Esophagus mucosa (tissue), 1 donor: Measurements from ENCODE around the gene RNF39. TPM values are rescaled to one million over a fixed set of nuclear protein-coding genes. Genes with fewer than 3 reads are reported as not detected.
"Not testable (repeated sequence)": the region's sequence is repeated elsewhere in the genome, so short reads cannot be mapped to it uniquely, and the experiment has no call there.

Experiments
- ATAC-seq: fragments of 200-7000 bp; cut with Tn5 transposase; one replicate; pipeline ENCODE4 v1.9.1; 2020
- total RNA-seq: library from RNA; stranded (reverse); gene quantifications from one replicate; pipeline ENCODE4 v1.2.4, GENCODE V29; 2023
- donor health status: DM: yes; HTN: yes; CAD: no.

The RNF39 gene, protein sequence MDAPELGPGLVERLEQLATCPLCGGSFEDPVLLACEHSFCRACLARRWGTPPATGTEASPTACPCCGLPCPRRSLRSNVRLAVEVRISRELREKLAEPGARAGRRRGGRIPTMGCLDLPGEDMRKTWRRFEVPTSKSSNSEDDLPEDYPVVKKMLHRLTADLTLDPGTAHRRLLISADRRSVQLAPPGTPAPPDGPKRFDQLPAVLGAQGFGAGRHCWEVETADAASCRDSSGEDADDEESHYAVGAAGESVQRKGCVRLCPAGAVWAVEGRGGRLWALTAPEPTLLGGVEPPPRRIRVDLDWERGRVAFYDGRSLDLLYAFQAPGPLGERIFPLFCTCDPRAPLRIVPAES
- 2.6 TPM for total RNA-seq

DNA sequence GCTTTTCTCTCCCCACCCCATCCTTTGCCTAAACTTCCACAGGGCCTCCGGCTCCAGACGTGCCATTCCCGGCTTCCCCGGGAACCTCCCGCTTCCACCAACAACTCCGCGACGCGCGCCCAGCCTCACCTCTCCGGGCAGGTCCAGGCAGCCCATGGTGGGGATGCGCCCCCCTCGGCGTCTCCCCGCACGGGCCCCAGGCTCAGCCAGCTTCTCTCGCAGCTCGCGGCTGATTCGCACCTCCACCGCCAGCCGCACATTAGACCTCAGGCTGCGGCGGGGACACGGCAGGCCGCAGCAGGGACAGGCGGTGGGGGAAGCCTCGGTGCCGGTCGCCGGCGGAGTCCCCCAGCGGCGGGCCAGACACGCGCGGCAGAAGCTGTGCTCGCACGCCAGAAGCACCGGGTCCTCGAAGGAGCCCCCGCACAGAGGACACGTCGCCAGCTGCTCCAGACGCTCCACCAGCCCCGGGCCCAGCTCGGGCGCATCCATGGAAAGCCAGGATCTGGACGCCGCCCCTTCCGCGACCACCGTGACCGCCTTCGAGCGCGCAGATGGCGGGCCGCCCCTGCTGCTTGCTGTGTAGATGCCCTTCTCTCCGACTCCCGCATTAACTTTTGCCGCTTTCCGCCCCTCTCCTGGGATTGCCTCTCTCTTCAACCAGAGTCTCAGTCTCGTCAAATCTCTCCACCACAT, at the start of gene RNF39:
TSS of gene RNF39 (minus strand) at position 676 of the 696 bp plus-strand sequence. CDS start at position 492, 184 bp downstream.
- peak; percentile 21 for ATAC-seq

DNA sequence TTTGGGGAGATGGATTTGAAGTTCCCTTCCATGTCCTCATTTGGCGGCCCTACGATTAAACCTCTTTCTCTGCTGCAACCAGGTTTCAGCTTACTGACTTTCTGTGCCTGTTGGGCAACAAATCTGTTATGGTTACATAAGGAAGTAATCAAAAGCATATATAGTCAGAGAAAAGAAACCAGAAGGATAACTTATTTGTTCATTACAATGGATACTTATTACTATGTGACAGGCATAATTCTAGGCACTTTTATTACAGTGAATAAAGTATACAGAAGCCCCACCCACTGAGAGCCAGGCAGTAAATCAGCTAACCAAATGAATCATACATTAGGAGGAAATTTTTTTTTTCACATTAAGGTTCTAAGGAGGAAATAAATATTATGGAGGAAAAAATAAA, 46.9 kb upstream of the RNF39 start:
- ATAC-seq, result peak; percentile 88

DNA sequence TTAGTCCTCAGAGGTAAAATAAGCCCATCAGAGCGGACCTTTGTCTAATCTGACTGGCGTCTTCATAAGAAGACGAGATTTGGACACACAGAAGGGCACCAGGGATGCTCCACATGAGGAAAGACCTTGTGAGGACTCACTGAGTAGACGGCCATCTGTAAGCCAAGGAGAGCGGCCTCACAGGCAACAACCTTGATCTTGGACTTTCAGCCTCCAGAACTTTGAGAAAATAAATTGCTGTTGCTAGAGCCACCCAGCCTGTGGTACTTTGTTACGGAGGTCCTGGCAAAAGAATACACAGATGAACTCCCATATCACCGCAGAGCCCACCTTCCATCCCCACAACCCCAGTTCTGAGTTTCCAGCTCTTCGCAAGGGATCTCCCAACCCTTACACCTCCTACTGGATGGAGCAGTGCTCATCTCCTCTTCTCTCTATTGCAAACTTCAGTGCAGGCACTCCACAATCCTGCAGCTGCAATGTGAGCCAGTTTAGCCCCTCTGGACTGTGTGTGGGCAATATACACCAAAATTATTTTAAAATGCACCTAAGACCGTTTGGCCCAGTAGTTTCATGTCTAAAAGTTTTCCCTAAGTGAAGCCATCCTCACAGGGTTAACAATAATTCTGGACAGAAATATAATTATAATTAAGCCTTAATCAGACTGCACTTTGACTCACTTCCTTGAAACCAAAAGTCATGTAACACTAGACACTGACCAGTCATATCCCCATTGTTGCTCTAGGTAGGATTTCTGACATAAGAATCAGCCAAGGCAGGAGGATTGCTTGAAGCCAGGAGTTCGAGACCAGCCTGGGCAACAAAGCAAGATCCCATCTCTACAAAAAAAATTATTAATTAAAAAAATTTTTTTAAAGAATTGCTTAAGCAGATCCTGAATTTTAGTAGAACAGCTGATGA, 46.1 kb upstream of the RNF39 start:
- ATAC-seq, result no peak

DNA sequence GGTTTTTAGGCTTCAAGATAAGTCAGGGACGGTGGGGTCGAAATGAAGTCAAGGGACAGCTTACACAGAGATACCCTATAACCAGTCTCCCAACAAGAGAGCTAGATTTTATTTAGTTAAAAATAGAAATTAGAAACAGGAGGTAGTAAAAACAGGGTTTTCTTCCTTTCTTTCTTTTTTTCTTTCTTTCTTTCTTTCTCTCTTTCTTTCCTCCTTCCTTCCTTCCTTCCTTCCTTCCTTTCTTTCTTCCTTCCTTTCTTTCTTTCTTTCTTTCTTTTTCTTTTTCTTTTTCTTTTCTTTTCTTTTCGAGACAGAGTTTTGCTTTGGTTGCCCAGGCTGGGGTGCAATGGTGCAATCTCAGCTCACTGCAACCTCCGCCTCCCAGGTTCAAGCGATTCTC, 43.1 kb upstream of the RNF39 start:
- not testable (repeated sequence) for ATAC-seq

DNA sequence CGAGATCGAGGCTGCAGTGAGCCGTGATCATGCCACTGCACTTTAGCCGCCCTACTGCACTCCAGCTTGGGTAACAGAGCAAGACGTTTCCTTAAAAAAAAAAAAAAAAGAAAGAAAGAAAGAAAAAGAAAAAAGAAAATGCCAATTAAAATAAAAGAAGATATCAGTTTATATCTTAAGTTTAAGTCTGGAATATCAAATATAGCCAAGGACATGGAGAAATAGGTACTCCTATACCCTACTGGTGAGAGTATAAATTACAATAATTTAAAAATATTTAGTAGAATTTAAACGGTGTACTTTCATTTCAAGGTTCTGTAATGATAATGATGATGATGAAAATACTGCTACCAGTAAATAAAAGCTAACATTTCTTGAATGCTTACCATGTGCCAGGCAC, 41.2 kb upstream of the RNF39 start:
- no peak for ATAC-seq

DNA sequence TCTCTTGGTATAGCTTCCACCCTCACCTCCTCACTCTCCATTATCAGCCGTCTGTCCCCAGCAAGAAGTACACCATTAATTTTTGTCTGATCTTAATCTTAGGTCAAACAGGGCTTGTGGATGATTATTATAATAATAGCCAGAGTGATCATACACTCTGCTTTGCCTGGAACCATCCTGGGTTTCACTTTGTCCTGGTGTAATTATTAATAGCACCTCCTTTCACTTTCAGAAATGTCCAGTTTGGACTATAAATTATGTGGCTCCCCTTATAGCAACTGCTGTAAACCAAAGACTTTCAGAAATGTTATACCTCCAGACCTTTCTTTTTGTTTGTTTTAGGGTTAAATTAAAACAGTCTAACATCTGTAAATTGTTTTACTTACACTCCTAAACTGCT, 38.3 kb upstream of the RNF39 start:
- no peak for ATAC-seq

DNA sequence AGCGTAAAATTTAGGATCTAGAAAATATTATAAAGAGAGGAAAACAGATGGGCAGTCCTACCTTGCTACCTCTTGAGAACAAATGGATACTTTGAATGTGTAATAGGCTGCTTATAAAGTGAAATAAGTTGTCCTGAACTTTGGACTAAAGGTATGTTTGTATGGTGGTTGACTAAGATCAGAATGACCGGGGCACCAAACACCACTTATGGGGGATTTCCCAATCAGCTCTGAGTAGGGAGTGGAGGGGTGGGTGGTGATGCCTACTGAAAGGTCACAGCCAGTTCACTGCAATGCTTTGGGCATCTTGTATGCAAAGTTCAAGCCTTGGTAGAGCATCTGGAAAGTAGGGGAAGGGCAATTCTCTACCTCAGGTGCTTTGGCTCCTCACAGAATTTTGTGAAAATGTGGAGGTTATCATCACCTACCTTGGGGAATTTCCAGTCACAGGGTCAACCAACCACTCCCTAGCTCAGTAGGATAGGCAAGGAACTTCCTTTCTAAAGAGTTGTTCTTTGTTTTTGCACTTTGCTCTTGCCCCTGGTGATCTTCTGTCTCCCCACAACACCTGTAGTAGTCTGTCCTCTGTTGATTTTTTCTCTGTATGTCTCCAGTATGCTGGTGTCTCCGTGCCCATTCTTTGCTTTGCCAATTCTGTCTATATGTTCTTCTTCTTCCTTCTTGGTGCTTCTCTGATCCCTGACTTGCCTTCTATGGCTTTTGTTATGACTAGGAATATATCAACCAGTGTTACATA, 37.6 kb upstream of the RNF39 start, which contains the start of gene TRIM31:
TSS of gene TRIM31 (minus strand) at position 88 of the 757 bp plus-strand sequence. CDS start 285 bp downstream, outside the sequence.
- no peak for ATAC-seq

DNA sequence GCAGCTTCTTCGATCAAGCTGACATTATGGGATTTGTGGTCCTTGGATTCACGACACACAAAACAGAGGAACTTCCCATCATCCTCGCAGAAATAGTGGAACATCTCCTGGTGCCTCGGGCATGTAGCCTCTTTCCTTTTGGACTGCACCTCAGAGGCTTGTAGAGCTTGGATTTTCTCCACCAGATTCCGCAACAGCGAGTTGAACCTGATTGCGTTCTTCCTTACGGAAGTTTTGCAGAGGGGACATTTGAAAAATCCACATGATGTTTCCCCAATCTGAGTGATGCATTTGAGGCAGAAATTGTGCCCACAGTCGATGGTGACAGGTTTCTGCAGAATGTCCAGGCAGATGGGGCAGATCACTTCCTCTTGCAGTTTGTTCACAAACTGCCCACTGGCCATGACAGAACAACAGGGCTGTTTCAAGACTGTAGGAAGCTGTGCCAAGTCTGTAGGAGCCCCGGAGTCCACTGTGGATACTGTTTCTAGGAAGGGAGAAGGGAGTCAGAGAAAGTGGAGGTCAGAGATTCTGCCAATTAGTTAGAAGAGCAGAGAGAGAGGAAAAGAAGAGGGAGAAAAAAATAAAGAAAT, 36.9 kb upstream of the RNF39 start:
- no peak for ATAC-seq

DNA sequence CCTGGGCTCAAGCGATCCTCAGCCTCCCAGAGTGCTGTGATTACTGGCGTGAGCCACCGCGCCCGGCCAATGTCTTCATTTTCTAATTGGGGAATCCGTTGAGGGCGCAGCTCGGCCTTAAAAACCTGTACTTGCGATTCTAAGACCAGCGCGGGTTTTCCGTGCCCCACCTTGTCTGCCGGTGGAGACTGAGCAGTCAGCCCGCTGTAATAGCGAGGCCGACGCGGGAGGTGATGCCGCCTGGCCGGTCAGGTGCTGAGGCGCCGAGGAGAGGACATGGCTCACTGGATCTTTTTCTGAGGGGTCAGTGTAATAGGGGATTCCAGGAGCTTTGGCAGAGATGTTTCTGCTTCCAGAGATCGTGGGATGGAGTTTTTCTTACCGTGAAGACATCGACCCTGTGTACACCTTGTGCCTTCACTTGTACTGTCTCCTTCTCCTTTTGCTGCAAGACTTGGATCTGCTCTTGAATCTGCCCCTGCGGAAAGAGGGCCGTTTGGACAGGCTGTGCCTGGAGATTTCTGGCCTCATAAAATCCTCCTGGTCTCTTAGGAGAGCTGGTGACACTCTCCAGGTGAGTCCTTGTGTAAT, 35.8 kb upstream of the RNF39 start:
- ATAC-seq, result no peak

DNA sequence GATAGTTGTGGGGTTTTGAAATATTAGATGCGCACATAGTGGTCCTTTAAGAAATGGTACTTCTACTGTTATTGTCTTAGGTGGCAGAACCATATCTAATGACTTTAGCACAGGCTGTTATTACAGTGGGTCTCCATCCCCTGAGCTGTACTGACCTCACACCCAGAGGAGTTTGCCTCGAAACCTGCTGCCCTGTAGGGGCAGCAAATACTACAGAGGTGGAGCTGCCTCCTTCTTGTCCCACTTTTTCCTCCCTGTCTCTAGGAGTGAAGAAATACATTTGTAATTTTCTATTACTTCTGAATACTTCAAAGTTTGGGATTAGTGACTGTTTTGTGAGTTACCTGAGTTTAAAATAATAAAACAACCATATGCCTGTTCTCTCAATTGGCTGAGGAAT, 29.1 kb upstream of the RNF39 start:
- ATAC-seq, result no peak

DNA sequence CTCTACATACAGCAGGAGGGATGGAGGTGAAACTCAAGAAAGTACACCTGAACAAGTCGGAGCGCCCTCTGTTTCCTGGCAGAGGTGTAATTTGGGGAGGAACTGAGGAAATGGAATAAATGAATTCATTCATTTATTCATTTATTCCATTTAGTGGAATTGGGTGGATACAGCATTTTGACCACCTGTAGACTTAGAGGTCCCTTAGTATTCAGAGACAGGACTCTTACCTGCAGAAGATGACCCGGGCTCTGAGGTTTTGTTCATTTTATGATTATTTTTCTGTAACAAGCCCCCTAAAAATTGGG, 28.3 kb upstream of the RNF39 start:
- no peak for ATAC-seq

DNA sequence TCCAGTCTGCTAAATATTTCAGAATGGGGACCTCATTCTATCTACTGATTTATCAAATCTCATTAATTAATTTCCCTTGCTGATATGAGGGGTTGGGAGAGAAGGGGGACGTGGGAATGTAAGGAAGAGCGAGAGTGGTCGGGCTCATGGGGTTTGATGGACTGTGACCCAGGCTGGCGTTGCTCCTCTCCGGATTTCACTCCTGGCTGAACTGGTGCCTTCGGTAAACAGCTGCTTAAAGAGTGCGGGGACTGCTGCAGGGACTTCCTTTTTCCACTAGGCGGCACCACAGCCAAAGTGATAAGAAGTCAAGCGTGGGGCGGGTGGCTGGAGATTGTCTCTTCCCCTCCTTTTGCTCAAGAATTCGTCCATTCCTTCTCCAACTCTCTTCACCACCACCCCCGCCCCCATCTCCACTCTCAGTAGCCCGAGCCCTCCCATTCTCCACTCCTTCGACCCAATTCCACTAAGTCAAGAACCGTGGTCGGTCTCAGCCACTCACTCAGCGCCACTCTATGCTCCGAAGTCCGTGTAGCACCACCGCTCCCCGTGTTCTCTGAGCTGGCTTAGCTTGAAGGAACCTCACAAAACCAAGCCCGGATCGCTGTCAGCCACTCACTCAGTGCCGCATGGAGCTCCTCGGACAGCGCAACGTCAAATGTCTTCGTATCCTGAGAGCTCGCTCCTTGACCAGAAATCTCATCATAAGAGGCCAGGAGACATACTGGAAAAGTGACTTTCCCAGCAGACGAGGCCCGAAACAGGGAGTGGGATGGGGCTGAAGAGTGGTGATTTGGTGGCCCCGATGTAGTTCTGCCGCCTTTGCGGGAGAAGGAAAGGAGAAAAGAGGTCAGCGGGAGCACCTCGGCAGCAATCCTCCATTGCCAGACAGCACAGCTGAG, 27.7 kb upstream of the RNF39 start:
- ATAC-seq, result peak; percentile 72

DNA sequence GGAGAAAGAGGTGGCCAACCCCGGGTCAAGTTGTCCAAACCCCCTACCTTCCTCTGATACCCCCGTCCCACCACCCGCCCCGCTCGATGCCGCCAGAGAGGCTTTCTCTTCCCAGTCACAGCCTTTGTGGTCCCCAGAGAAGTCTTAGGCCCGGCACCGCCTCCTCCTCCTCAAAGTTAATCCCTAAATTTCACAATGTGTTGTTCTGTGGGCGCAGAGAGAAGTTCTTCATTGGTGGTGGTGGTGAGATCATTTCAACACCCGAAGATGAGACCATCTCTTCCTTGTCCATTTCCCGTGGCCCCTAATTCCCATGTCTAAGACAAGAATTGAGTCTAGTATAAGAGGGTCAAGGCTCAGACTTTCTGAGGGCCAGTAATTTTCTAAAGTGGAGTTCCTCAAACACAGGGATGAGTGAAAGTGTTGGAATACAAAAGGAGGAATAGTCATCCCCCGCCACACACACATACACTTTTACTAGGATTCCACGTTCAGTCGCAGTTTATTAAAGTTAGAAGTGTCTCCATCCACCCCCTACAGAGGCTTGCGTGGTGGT, 26.9 kb upstream of the RNF39 start:
- peak; percentile 42 for ATAC-seq

DNA sequence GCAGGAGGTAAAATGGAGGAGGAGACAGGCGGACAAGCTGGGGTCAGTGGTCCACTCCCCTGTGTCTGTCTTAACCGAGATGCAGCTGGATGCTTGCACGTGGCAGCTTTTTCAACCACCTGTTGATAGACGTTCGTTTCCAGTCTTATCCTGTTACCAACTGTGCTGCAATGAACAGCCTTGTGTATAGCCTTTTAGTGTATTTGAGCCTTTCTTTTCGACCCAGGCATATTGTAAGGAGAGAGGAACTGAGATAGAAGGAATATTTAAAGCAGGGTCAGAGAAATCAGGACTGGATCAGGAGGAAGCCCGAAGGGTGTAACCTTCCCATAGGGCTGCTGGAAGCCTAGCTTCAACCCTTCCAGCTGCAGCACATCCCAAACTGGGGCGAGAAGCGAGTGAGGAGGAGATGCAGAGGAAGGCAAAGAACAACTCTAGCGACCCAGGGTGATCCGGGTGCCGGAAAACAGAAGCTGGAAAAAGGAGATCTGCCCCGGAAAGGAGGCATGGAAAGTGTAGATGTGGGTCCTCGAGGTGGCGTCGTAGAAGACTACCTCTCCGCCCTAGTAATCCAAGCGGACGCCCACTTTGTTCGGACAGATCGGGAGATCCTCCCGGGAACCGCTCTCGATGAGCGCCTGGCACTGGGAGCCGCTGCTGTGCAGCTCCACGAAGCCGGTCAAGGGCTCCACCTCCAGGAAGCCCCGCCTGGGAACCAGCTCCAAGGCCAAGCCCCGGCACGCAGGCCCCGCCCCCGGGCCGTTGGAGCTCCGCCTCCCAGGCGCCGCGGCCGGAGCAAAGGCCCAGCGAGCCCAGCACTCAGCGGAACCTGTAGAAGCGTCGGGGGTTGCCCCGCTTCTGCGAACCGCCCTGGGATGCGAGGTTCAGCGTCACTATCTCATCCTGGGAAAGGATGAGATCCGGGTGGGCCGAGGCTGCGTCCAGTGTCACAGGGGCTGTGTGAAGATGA, 26.2 kb upstream of the RNF39 start:
- ATAC-seq, result peak; percentile 87

DNA sequence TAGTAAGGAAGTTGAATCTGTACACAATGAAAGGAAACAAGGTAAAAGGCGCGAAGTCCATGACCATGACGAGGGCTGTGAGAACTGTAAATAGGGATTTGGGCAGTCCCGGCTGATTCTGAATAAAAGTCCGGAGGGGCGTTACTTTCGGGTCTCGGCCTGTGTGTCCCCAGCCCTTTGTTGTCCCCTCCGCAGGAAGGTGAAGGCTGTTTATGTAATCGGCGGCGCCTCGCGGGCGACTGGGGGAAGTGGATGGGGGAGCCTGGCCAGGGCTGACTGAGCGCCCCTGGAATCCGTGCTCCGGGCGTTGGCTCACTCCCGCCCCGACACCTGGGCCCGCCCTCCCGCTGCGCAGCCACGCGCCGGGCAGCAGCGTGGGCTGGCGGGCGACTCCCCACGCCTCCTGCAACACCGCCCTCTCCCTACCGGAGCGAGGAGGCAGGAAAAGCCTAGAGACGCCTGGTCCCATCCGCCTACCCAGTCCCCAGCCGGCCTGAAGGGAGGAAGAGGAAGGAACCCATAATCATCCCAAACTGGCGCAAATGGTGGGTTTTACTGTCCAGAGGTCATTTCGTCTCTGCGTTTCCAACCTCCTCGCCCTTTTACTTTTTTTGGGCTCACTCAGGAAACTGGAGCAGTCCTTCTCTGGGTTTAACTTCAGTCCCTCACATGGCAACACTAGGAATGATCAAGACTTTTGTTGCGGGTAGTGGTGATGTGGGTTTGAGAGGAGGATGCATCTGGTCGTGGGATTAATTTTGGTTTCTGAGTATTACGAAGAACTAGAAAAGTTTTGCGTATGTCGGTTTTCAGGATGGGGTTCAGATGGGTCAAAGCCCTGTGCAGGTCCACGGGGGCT, 25.2 kb upstream of the RNF39 start:
- ATAC-seq, result peak; percentile 83

DNA sequence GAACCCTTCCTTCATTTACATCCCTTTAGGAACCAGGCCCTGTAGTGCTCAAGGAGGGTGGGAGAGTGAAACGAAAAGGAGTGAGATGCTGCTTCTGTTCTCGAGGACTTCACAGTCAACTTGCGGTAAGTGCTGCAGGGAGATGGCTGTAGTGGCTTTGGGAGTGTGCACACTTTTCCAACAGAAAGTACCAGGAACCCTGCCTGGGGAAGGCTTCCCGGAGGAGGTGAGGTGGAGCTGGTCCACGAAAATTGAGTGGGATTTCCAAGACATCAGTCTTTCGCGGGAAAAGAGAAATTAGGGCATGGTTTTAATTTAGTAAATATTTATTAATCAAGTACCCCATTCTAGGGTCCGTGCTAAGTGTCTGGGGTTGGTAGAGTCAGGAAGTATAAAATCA, 24.6 kb upstream of the RNF39 start:
- no peak for ATAC-seq

DNA sequence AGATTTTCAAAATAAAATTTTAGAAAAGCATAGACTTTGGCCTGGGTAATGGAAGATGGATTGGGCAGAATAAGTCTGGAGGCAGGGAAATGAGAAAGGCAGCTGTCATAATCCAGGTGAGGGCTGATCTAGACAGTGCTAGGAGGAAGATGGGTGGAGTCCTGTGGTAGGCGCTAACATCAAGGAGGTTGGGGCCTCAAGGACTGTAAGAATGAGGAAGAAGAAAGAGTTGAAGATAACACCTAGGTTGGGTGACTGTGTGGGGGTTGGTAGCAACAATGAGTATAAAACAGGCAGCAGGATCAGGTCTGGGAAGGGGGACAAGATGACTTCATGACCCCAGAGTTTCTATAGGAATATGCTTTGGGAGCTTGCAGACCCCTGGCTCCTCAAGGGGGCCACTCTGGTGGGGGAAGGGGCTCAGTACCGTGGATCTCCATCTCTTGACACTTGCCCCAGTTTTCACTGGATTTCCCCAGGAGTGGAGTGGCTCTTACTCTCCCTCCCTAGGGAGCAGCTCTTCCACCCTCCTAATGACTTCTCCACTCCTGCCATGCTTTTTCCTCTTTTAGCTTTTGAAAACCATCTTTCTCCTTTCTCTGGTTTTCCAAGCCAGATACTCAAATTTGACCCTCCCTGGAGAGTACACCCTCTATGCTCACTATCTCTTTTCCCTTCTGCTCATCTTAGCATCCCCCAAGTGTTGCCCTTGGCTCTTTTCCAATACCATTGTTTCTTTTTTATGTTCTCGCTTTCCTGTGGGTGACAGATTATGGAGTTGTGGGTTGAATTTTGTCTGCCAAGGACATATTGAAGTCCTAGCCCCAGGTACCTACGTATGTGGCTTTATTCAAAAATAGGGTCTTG, 22.6 kb upstream of the RNF39 start:
- ATAC-seq, result no peak
